Effector CD4-positive, alpha-beta T cell (primary cell): ENCODE results near the gene TCF25.
A peak's percentile ranks its signal among the peaks of the same experiment; 100 is the strongest.
"Not testable (repeated sequence)": the region's sequence is repeated elsewhere in the genome, so short reads cannot be mapped to it uniquely, and the experiment has no call there.

Experiments used
- DNase-seq: peaks from one replicate; pipeline ENCODE4 v3.0.0-alpha.2; 2020

TCF25 gene

DNA sequence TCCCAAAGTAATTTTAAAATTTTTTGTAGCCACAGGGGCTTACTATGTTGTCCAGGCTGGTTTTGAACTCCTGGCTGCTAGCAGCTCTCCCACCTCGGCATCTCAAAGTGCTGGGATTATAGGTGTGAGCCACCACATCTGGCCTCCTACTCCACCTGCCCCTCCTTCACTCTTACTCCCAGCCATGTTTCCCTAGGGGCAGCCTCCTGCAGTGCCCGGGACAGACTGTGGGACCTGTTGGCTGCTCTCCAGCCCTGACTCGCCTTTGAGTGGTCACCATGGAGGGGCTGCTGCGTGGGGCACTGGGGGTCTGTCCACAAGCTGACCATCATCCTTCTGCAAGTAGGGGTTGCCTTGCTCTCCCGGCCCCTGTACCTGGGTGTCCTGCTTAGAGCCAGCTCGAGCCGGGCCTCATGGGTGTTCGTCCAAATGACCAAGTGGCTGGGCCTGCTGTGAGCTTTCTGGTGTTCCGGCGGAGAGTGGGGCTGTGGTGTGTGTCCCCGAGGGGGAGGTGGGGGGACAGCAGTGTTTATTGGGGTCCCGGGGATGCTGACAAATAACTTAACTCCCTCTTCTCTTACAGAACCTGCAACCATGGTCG, 28.6 kb upstream of the TCF25 start:
- DNase-seq, result no peak

DNA sequence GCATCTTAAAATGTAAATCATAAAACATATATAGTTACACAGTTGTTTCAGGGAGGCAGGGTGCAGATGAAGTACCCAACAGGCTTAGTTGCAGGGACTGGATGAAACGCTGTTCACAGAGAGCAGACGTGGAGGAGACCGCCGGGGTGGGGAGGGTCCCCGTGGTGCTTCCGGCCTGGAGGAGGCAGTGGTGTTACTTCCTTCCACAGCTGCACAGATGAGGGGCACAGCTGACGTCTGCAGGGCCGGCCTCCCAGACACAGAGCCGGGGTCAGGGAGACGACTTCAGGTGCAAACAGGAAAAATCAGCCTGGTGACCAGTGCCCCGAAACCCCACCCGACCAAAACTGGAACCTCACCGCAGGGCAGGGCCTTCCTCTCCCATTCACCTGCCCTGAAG, 28.0 kb upstream of the TCF25 start:
- no peak for DNase-seq

DNA sequence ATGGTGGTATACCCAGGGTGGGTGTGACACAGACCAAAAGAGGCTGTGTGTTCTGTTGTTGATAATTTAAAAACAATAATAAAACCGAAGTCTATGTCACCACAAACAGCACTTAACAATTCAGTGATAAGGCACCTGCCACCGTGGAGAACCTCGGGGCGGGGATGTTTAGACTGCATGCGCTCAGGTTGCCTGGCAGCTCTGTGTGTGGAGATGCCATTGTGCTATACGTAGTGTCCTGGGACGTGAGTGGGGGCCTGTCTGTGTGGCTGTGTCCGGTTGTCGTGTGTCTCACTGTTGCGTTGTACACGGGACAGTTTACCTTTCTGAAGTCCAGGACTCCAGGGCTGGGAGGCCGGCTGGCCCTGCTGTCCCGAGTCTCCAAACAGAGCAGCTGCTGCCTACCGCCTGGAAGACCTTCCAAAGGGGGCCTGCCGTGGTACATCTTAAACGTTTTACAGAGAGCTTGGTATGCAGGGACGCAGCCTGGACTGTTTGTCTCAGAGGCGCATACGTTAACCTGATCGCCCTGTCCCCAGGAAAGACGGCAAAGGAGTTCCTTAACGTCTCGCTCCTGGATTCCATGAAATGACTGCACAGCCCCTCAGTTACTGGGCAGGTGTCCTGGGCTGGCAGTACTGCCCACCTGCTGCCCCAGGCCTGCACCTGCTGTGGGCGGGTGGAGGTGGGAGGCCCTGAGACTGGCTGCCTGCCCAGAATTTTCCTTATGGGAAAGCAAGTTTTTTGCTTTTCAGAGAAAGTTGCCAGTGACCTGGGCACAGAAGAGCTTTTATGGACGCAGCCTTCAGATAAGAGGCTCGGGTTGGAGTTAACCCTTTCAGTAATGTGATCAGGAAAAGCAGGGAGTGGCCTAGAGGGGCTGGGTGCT, 26.1 kb upstream of the TCF25 start:
- DNase-seq, result no peak

DNA sequence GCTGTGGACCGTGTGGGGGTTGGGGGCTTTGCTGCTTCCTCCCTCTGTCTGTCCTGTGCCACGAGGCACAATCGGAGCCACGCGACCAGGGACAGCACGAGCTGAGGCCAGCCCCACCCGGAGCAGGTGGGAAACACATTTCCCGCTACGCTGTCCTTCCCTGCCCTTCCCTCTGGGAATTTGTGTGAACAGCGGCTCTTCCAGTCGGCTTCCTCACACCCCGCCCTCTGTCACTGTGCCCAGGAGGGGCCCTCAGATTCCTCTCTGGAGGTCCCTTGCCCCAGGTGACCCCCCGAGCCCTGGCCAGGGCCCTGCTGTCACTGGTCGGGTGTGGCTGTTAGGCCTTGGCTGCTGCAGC, 25.5 kb upstream of the TCF25 start:
- no peak for DNase-seq

DNA sequence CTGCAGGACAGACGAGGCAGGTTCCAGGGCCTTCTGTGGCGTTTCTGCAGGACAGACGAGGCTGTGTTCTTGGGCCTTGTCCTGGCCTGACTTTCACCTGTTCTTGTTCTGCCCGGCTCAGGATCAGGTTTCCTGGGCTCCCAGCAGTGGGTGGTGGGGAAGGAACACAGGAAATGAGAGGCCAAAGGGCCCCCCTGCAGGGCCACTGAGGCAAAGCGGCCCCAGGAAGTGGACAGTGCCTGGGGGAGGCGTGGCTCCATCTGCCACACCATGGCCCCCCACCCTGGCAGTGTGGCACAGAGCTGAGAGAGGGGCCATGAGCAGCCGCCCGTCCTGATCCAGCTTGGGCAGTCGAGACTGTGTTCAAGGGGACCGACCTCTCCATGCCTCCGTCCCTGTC, 24.4 kb upstream of the TCF25 start:
- DNase-seq, result no peak

DNA sequence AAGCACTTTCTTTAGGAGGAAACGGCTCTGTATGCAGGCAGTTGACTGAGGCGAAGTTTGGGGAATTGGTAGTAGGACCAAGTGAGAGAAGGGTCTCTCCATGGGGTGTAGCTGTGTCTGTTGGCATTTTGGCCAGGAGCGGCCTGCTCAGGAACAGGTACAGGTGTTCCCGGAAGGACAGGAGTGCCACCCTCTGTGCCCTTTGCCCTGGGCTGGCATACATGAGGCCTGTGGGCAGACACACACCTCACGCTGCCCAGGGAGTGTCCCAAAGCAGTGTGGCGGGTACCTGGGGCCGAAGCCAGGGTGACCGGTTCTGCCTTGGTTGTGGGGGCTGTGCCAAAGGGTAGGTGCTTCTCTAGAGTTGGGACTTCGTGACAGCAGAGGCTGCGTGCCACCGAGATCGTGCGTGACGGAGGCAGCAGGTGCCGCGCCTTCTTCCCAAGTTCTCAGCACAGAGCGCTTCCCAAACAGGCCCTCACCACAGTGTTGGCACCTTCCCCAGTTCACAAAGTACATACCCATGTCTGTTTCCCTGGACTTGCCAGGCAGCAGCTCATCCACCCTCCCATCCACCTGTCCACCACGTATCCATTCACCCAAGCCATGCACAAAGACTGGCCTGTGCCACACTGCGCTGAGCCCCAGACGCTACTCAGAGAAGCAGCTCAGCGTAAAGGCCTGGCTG, 19.9 kb upstream of the TCF25 start:
- DNase-seq, result no peak

DNA sequence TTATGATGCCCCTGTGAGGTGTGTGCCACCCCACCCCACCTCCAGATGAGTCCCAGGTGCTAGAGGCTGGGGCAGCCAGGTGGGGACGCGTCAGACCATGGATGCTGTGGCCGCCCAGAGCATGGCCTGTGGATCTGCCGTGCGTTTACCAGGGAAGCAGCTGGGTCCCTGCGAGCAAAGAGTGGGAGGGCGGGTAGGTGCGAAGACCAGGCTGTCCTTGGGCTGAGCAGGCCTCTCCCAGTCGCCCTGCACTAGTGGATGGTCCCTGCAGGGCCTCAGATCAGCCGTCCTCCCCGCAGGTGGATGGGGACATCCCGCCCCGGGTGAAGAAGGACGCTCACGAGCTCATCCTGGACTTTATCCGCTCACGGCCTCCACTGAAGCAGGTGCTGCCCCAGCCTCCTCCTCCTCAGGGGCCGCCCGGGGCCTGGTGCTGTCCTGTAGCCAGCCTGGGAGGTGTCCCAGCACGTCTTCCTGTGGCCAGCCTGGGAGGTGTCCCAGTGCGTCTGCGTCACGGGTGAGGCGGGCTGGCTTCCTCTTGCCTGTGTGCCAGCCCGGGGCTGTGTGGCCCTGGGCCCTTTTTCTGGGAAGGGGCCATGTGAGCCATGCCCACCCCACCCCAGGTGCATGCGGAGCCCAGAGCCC, 18.0 kb upstream of the TCF25 start:
- DNase-seq, result no peak

DNA sequence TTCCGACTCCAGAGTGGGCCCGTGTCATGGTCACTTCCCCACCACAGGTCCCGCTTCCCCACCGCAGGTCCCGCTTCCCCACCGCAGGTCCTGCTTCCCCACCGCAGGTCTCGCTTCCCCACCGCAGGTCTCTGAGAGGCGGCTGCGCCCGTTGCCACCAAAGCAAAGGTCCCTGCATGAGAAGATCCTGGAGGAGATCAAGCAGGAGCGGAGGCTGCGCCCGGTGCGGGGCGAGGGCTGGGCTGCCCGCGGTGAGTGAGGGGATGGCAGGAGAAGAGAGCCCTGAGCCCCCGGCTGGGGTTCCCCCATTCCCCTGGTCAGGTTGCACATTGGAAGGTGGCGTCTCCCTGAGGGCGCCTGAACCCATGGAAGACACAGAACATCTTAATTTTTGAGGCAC, 17.4 kb upstream of the TCF25 start:
- DNase-seq, result no peak

DNA sequence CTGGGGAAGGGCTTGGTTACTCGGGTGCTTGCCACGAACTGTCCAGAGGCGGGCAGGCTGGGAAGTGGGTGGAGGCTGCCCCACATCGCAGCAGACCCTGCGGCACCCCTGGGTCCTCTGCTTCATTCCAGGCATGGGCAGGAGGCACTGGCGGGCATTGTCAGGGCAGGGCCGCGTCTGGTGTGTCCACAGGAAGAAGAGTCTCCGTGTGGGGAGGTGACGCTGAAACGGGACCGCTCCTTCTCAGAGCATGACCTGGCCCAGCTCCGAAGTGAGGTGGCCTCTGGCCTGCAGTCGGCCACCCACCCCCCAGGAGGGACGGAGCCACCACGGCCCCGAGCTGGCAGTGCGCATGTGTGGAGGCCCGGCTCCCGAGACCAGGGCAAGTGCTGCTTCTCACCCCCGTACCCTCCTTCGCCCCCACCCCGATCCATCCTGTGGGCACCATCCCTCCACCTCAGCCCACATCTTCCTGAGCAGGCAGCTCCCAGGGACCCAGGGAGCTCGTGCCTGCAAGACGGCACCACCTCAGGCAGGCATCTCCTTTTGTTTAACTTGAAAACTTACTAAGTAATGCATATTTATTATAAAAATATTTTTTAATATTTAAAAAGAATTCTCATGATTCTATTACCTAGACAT, 14.3 kb upstream of the TCF25 start:
- DNase-seq, result no peak

DNA sequence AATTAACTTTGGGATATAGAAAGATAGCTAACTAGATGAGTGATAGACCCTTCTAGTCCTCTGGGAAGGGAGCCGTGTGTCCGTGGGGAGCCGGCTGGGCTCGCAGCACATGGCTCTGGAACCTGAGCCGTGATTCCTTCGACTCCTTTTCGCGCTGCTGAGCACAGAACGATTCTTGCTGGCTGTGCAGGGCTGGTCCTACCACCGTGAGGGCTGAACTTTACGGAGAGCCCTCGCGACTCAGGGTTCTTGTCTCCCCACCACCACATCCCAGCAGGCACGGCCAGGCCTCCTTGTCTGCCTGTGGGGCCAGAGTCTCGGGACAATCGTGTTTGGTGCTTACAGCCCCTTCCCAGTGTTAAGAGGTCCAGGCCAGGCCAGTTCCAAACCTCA, 13.8 kb upstream of the TCF25 start:
- no peak for DNase-seq

DNA sequence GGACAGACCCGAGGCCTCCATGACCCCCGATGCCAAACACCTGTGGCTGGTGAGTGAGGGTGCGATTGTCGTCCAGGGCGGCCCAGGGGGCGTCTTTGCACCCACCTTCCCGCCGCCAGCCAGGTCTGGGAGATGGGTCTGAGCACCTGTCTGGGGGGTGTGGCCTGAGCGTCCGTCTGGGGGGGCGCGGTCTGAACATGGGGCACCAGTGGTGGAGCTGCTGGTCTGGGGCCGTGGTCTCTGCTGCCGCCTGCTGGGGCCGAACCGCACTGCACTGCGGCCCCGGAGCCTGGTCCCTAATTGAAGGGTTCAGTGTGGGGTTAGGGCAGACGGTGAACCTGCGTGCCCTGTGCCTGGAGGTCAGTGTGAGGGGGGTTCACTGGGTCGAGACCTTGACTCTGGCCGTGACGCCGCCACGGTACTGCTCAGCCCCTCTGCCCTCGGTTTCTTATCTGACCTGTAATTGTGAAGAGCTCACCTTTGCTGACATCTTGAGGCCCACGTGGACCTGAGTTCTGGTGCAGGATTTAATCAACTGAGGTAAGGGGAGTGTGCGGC, 12.6 kb upstream of the TCF25 start:
- peak; percentile 67 for DNase-seq

DNA sequence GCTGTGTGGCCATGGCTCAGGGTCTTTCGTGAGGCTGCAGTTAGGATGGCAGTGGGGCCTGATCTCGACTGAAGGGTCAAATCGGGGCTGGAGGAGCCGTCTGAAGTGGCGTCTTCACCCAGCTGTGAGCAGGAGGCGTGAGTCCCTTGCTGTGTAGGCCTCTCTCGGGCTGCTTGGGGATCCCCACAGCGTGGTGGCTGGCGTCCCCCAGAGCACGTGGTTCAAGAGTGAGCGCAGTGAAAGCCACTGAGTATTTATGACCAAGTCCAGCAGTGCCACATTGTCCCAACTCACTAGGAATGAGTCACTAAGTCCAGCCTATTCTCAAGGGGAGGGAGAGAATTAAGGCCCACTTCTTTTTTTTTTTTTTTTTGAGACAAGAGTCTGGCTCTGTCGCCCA, 11.7 kb upstream of the TCF25 start:
- DNase-seq, result no peak

DNA sequence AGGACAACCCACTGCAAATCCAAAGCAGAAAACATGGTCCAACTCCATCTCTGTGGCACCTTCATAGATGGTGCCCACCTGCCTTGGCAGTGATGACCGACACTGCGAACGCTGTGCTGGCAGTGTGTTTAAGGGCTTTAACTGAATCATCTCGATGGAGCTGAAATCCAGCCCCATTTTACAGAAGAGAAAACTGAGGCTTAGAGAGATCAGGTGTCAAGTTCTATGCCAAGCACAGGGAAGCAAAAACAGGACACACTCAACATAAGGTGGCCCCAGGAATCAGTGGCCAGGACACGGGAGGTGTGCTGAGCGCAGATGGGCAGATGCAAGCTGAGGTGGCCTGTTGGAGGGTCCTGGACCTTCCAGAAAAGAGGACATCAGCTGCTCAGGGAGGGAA, 10.7 kb upstream of the TCF25 start:
- DNase-seq, result no peak

DNA sequence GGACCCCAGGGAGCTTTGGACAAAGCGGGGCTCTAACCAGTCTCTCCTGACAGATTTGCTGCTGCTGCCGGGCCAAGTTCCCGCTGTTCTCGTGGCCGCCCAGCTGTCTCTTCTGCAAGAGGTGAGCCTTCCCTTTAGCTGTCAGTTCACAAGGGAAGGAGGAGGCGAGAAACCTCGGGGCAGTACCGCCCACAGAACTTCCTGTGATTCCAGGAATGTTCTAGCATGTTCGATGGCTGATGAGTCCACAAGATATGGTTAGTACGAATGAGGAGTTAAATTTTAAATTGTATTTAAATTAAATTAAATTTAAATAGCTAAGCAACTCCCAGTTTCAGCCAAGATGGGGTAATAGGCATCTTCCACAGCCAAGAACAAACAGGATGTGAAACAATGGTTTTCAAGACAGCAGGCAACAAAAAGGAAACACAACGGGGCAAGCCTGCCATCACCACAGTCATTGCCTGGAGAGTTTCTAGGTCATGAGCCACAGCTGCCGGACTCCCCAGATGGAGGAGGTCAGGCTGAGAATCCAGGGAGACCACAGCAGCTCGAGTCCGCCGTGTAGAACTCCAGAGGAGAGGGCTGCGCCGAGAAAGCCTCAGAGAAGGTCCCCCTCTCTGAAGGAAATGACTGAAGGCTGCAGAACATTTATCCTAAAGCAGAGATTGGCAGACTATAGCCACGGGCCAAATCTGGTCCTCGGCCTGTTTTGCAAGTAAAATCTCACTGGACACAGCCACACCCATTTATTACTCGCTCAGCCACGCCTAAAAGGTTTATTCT, 9.5 kb upstream of the TCF25 start:
- no peak for DNase-seq

DNA sequence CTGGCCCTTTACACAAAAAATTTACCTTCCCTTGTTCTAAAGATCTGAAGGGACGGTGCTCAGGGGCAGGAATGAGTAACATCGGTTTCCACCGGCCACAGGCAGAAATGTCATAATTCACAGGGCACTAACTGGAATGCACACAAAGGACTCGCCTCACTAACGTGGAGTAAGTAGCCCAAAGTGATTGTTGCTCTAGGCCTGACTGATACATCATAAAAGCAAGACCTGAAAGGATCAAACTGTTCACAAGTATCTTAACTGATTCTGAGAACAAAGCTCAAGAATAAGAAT, 8.9 kb upstream of the TCF25 start:
- no peak for DNase-seq

DNA sequence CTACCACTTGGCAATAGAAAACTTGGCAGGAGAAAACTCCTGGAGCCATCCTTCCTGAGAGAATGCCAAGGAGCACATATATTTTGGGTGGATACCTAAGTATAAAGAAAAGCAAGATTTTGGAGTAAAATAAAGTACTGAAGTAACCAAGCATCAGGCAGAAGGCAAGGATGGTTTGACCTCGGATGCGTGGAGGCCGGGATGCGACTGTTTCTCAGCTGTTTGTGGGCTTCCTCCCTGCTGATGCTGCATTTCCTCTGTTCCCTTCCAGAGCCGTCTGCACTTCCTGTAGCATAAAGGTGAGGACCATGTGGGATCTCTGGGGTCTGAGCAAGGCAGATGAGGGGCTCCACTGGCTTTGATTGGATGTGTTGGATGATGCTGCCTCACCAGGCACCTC, 5.5 kb upstream of the TCF25 start:
- no peak for DNase-seq

DNA sequence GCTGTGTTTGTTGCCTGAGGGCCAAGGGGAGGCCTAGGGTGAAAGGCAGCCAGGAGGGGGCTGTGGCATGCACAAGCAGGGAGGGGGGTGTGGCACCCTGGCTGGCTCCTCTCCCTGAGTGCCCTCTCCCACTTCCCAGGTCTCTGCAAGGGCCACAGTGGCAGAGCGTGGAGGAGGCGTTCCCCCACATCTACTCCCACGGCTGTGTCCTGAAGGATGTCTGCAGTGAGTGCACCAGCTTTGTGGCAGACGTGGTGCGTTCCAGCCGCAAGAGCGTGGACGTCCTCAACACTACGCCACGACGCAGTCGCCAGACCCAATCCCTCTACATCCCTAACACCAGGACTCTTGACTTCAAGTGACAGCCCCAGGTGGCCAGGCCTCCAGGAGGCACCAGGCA, 3.5 kb upstream of the TCF25 start:
- no peak for DNase-seq

DNA sequence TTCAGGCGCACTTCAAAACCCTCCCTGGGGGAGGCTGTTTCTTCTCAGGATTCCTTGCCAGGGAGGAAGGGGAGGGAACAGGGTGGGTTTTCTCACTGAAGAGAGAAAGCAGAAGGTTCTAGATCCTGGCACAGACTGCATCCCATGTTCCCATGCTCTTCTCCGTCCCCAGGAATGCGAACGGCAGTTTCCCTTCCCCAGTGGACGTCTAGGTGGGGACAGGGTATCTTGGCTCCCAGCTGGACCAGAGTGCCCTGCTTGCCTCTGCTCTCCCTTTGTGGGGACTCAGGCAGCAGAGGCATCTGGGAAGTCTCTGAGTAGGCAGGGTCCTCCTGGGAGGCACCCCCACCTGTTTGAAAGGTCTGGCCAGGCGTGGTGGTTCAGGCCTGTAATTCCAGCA, 3.0 kb upstream of the TCF25 start:
- no peak for DNase-seq

DNA sequence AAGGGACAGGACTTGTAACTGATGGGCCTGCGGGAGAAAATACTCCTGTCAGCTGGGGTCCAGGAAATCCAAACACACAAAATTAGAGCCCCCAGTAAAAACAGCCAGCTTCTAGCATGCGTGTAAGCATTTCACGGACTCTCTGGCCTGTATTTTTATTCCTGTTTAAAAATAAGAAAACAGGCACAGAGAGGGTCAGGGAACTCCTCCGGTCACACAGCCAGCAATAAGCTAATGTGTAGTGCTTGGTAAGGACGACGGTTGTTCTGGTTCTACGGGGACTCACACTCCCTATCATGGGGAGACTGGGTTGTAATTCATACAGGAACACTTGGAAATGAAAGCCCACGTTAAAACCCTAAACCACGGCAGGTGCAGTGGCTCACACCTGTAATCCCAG, 1.5 kb upstream of the TCF25 start:
- no peak for DNase-seq

DNA sequence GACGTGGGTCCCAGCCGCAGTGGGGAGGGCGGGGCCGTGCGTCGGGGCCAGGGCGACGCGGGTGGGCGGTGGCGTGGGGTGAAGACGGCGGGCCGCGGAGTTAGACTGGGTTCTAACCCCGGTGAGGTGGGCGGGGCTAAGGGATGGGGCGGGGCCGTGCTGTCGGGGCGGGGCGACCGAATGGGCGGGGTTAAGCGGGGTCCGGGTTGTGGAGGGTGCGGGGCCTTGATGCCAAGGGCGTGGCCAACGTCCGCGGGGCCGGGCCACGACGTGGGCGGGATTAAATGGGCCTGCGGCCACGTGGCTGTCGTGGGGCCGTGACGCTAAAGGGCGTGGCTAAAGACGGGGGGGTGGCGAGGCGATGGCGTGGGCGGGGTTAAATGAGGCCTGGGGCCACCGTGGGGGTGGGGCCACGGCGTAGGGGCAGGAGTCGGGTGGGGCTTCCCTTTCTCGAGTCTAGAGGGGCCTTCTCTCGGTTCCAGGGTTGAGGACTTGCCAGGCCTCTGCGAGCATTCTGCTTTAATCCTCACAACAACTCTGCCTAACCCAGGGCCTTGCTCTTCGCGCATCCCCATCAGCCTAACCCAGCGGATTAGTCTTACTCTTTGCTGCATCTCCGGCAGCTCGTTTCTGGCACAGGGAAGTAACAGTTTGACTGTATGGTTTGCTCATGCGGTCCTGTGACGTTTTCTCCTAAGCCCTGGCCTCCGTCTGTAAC, 739 bp downstream of the TCF25 start:
- peak; percentile 89 for DNase-seq

DNA sequence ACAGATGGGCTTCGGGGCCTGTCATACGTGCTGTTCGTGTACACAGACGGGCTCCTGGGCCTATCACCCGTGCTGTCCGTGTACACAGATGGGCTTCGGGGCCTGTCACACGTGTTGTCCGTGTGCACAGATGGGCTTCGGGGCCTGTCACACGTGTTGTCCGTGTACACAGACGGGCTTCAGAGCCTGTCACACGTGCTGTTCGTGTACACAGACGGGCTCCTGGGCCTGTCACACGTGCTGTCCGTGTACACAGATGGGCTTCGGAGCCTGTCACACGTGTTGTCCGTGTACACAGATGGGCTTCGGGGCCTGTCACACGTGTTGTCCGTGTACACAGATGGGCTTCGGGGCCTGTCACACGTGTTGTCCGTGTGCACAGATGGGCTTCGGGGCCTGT, 5.7 kb downstream of the TCF25 start:
- not testable (repeated sequence) for DNase-seq
